ENCODE results near the gene FXYD6. TPM values are rescaled to one million over a fixed set of nuclear protein-coding genes. Genes with fewer than 3 reads are reported as not detected.

Gene FXYD6
- total RNA-seq, 1 experiment from 2014 or later, result 12.2 TPM

GRCh38 chr11:117829369-117829725, 47.1 kb downstream of the FXYD6 start:
- no peak for TF ChIP-seq EZH2 (IDR thresholded peaks at IDR 0.05; ENCODE audit: borderline replicate concordance, low read depth, low read length, poor library complexity, severe bottlenecking)
- TF ChIP-seq CTCF (conservative IDR thresholded peaks at IDR 0.05; ENCODE audit: low read depth, low read length), result no peak
- Histone ChIP-seq H3K27ac (ENCODE audit: low read depth, low read length, poor library complexity, severe bottlenecking) (no peak overlapping the region), H3K9me3 (ENCODE audit: low read depth, low read length, poor library complexity, severe bottlenecking) (no peaks in the 10 kb centered on the region)

GRCh38 chr11:117828611-117829368, 47.7 kb downstream of the FXYD6 start:
- H3K36me3 ChIP-seq (ENCODE audit: insufficient read depth, low read length, poor library complexity, severe bottlenecking), result no peaks in the 10 kb centered on the region
- H3K27ac ChIP-seq (ENCODE audit: low read depth, low read length, poor library complexity, severe bottlenecking), result no peak overlapping the region
- no TSS peak for BruUV-seq (replicated peaks)
- DNase-seq (ENCODE audit: low spot score), result peak; percentile 35
- H3K4me1 ChIP-seq (ENCODE audit: insufficient read depth, low read length, poor library complexity, severe bottlenecking), result no peaks in the 10 kb centered on the region
- POLR2A ChIA-PET (ENCODE audit: low non-redundant PET), result no interaction called here
- H3K4me3 ChIP-seq (ENCODE audit: low read depth, low read length, poor library complexity, severe bottlenecking), result no peak overlapping the region
- H3K9me3 ChIP-seq (ENCODE audit: low read depth, low read length, poor library complexity, severe bottlenecking), result no peaks in the 10 kb centered on the region
- CTCF ChIA-PET, result no interaction called here
- TF ChIP-seq EZH2 (IDR thresholded peaks at IDR 0.05; ENCODE audit: borderline replicate concordance, low read depth, low read length, poor library complexity, severe bottlenecking) (no peak), CTCF (conservative IDR thresholded peaks at IDR 0.05; ENCODE audit: low read depth, low read length) (no peak)
- H3K27me3 ChIP-seq (replicated peaks; ENCODE audit: insufficient read depth, low read depth, low read length, poor library complexity), result no peaks in the 10 kb centered on the region
- intact Hi-C loops (cut with micrococcal nuclease; ENCODE audit: unreplicated experiment), result no loop called here

More at GRCh38 chr11:117829369-117829725, 47.1 kb downstream of the FXYD6 start:
- Histone ChIP-seq H3K4me1 (ENCODE audit: insufficient read depth, low read length, poor library complexity, severe bottlenecking) (no peaks in the 10 kb centered on the region), H3K36me3 (ENCODE audit: insufficient read depth, low read length, poor library complexity, severe bottlenecking) (no peaks in the 10 kb centered on the region), H3K4me3 (ENCODE audit: low read depth, low read length, poor library complexity, severe bottlenecking) (no peak overlapping the region), H3K27me3 (replicated peaks; ENCODE audit: insufficient read depth, low read depth, low read length, poor library complexity) (no peaks in the 10 kb centered on the region)
- CTCF ChIA-PET, result no interaction called here
- POLR2A ChIA-PET (ENCODE audit: low non-redundant PET), result no interaction called here
- intact Hi-C loops (cut with micrococcal nuclease; ENCODE audit: unreplicated experiment), result no loop called here
- BruUV-seq (replicated peaks), result no TSS peak
- DNase-seq (ENCODE audit: low spot score), result no peak

GRCh38 chr11:117827521-117828511, 48.6 kb downstream of the FXYD6 start:
- DNase-seq (ENCODE audit: low spot score), result no peak
- H3K36me3 ChIP-seq (ENCODE audit: insufficient read depth, low read length, poor library complexity, severe bottlenecking), result no peaks in the 10 kb centered on the region
- intact Hi-C loops (cut with micrococcal nuclease; ENCODE audit: unreplicated experiment), result no loop called here
- no peaks in the 10 kb centered on the region for H3K27me3 ChIP-seq (replicated peaks; ENCODE audit: insufficient read depth, low read depth, low read length, poor library complexity)
- ChIA-PET POLR2A (ENCODE audit: low non-redundant PET) (no interaction called here), CTCF (no interaction called here)
- H3K4me1 ChIP-seq (ENCODE audit: insufficient read depth, low read length, poor library complexity, severe bottlenecking), result no peaks in the 10 kb centered on the region
- H3K4me3 ChIP-seq (ENCODE audit: low read depth, low read length, poor library complexity, severe bottlenecking), result no peak overlapping the region
- H3K27ac ChIP-seq (ENCODE audit: low read depth, low read length, poor library complexity, severe bottlenecking), result no peak overlapping the region
- TF ChIP-seq EZH2 (IDR thresholded peaks at IDR 0.05; ENCODE audit: borderline replicate concordance, low read depth, low read length, poor library complexity, severe bottlenecking), result no peak
- TF ChIP-seq CTCF (conservative IDR thresholded peaks at IDR 0.05; ENCODE audit: low read depth, low read length), result no peak
- no peaks in the 10 kb centered on the region for H3K9me3 ChIP-seq (ENCODE audit: low read depth, low read length, poor library complexity, severe bottlenecking)
- no TSS peak for BruUV-seq (replicated peaks)

All from A673 (cell line).